ENCODE data around the gene ARFGAP1.

- TF ChIP-seq CTCF (IDR thresholded peaks at IDR 0.05): no peak
- TF ChIP-seq POLR2A (IDR thresholded peaks at IDR 0.05): no peak
Observed at GRCh38 chr20:63284083-63284440, 11.4 kb downstream of the ARFGAP1 start.

Data from uterus (tissue), 2 donors.